GM23248 (cell line): ENCODE results near the gene KIAA1210. TPM values are rescaled to one million over a fixed set of nuclear protein-coding genes. Genes with fewer than 3 reads are reported as not detected.

Experiments
- DNase-seq: peaks from one replicate; pipeline ENCODE4 v3.0.0-alpha.2; 2015
- H2AFZ ChIP-seq: fragments of 200-600 bp; sonication (generic); 2 replicates; pipeline ENCODE4 v1.6.1; 2016; ENCODE audit warnings: antibody characterized with exemption
- H3F3A ChIP-seq: fragments of 200-600 bp; sonication (generic); 2 replicates; pipeline ENCODE4 v1.6.1; 2016; ENCODE audit warnings: mild to moderate bottlenecking, antibody characterized with exemption, mixed run types; ENCODE audit not compliant: insufficient read depth
- H3K27ac ChIP-seq: fragments of 200-600 bp; sonication (generic); 2 replicates; pipeline ENCODE4 v1.5.1; 2016; ENCODE audit warnings: mild to moderate bottlenecking
- H3K27me3 ChIP-seq: fragments of 200-600 bp; sonication (generic); replicated peaks from 2 replicates; pipeline ENCODE4 v1.6.1; 2016; ENCODE audit warnings: mild to moderate bottlenecking; ENCODE audit not compliant: insufficient read depth
- H3K36me3 ChIP-seq: fragments of 200-600 bp; sonication (generic); 2 replicates; pipeline ENCODE4 v1.6.1; 2016; ENCODE audit warnings: low read depth, mild to moderate bottlenecking
- H3K4me1 ChIP-seq: fragments of 200-600 bp; sonication (generic); 2 replicates; pipeline ENCODE4 v1.6.1; 2016; ENCODE audit warnings: mild to moderate bottlenecking; ENCODE audit not compliant: insufficient read depth
- H3K4me2 ChIP-seq: fragments of 200-600 bp; sonication (generic); one replicate; pipeline ENCODE4 v1.6.1; 2016; ENCODE audit warnings: mild to moderate bottlenecking; ENCODE audit not compliant: unreplicated experiment
- H3K4me3 ChIP-seq: fragments of 200-600 bp; sonication (generic); 2 replicates; pipeline ENCODE4 v1.5.1; 2016; ENCODE audit warnings: mild to moderate bottlenecking
- H3K79me2 ChIP-seq: fragments of 200-600 bp; sonication (generic); 2 replicates; pipeline ENCODE4 v1.6.1; 2016; ENCODE audit warnings: mild to moderate bottlenecking; ENCODE audit not compliant: insufficient read depth
- H3K9ac ChIP-seq: fragments of 200-600 bp; sonication (generic); 2 replicates; pipeline ENCODE4 v1.6.1; 2016; ENCODE audit warnings: mild to moderate bottlenecking
- H3K9me2 ChIP-seq: fragments of 200-600 bp; sonication (generic); 2 replicates; pipeline ENCODE4 v1.6.1; 2016; ENCODE audit warnings: mixed run types, mild to moderate bottlenecking, moderate library complexity; ENCODE audit not compliant: insufficient read depth
- H3K9me3 ChIP-seq: fragments of 200-600 bp; sonication (generic); one replicate; pipeline ENCODE4 v1.6.1; 2017; ENCODE audit warnings: low read depth
- H4K20me1 ChIP-seq: fragments of 200-600 bp; sonication (generic); 2 replicates; pipeline ENCODE4 v1.6.0; 2016; ENCODE audit not compliant: insufficient read depth
- EZH2 ChIP-seq: fragments of 200-600 bp; sonication (generic); IDR thresholded peaks from 2 replicates; pipeline ENCODE4 v1.6.1; 2018; ENCODE audit warnings: antibody characterized with exemption, mild to moderate bottlenecking; ENCODE audit not compliant: insufficient read depth, poor library complexity, severe bottlenecking
- EZH2phosphoT487 ChIP-seq: fragments of 200-600 bp; sonication (generic); IDR thresholded peaks from 2 replicates; pipeline ENCODE4 v1.6.1; 2018; ENCODE audit warnings: antibody characterized with exemption, moderate library complexity, mild to moderate bottlenecking, low read depth; ENCODE audit not compliant: insufficient read depth
- WGBS, 2 experiments: methylation state at CpG; one replicate each; pipeline ENCODE4 v1.1.6; 2015 to 2017; ENCODE audit warnings: low lambda C conversion rate in 2 of 2, low coverage in 1 of 2; ENCODE audit errors: missing lambda C conversion rate in 2 of 2; 5-methylcytosine and 5-hydroxymethylcytosine counted together
- in situ Hi-C: fragments of 300-500 bp; cut with MboI; formaldehyde crosslinking; loops from 2 replicates; pipeline ENCODE4 v1.15.0; 2020
- polyA plus RNA-seq: library from polyadenylated mRNA; unstranded; fragments of >200 nt; fragmentation: Nextera tagmentation; extraction: Ambion mirVana; gene quantifications from 2 replicates; pipeline ENCODE4 v1.2.1, GENCODE V29; 2016
- total RNA-seq: library from RNA; depleted of rRNA; stranded (reverse); fragments of >200 nt; shearing (Covaris generic); gene quantifications from 2 replicates; pipeline ENCODE4 v1.2.3, GENCODE V29; 2014

The KIAA1210 gene
- total and polyA plus RNA-seq, 2 experiments from 2014 or later, result not detected

DNA sequence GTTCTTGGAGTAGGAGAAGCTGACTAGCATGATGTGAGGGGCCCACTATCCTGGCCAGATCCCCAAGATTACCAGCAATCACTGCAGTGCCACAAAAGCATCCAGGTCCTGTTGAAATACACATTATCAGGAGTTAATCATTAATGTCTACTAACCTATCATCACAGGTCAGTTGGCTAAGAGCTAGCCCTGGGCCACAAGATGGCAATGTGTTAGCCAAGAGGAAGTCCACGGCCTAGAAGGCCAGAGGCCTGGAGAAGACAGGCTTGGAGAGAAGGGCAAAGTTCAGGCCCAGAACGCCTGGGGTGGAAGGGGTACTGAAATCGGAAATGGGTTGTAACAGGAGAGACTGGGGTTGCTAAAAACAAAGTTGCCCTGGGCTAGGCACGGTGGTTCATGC lies 19.9 kb upstream of the KIAA1210 start:
- TF ChIP-seq EZH2phosphoT487 (no peak), EZH2 (no peak)
- Histone ChIP-seq H3K9me3 (no peaks in the 10 kb centered on the region), H3F3A (no peaks in the 10 kb centered on the region), H3K9ac (no peak overlapping the region), H3K36me3 (no peaks in the 10 kb centered on the region), H3K9me2 (no peaks in the 10 kb centered on the region), H3K4me1 (no peaks in the 10 kb centered on the region), H3K27me3 (no peaks in the 10 kb centered on the region), H3K4me3 (no peak overlapping the region), H3K79me2 (no peaks in the 10 kb centered on the region), H2AFZ (no peak overlapping the region), H3K27ac (no peak overlapping the region), H3K4me2 (no peak overlapping the region), H4K20me1 (no peaks in the 10 kb centered on the region)
- in situ Hi-C loops, result no loop called here
- DNase-seq, result no peak
- 89 to 96% methylated on average over 4 of the region's 4 CpGs for WGBS, 2 experiments

DNA sequence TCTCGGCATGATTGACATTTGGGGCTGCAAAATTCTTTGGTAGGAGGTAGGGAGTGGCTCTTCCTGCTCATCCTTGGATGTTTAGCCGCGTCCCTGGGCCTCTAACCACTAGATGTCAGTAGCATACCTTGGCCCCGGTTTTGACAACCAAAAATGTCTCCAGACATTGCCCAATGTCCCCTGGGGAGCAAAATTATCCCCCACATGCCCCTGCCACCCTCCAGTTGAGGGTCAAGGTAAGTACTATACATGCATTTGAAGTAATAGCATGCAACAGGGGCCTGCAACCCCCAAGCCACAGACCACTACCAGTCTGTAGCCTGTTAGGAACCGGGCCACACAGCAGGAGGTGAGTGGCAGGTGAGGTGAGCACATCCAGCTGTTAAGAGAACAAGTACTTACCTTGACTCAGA lies 17.6 kb upstream of the KIAA1210 start:
- 21 to 28% methylated on average over 4 to 5 of the region's 5 CpGs for WGBS, 2 experiments
- no peak overlapping the region for H3K9ac ChIP-seq
- H3K9me2 ChIP-seq, result no peaks in the 10 kb centered on the region
- peak; percentile 58 for DNase-seq
- H3K36me3 ChIP-seq, result no peaks in the 10 kb centered on the region
- H3K27ac ChIP-seq, result no peak overlapping the region
- no peaks in the 10 kb centered on the region for H3K27me3 ChIP-seq
- H3K9me3 ChIP-seq, result no peaks in the 10 kb centered on the region
- TF ChIP-seq EZH2 (no peak), EZH2phosphoT487 (no peak)
- no peak overlapping the region for H3K4me3 ChIP-seq
- no peaks in the 10 kb centered on the region for H3K79me2 ChIP-seq
- no peak overlapping the region for H2AFZ ChIP-seq
- no peaks in the 10 kb centered on the region for H3F3A ChIP-seq
- in situ Hi-C loops, result no loop called here
- H3K4me1 ChIP-seq, result no peaks in the 10 kb centered on the region
- H3K4me2 ChIP-seq, result no peak overlapping the region
- no peaks in the 10 kb centered on the region for H4K20me1 ChIP-seq

DNA sequence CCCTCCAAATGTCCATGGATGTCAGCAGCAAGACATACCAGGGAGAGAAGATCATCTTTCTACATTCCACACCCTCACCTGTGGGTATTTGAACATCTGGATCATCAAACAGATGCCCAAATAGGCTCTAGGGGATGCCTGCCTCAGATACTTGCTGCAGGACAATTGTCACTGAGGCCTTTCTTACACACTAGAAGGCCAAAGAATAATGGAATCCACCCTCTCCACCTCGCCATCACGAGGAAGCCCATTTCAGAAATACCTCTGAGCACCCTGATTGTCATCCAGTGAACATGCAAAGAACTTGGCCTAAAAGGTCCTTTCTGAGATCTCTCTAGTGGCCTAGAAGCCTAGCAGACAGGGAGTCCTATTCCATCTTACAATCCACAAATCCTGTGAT lies 6.9 kb upstream of the KIAA1210 start:
- Histone ChIP-seq H3K79me2 (no peaks in the 10 kb centered on the region), H3K27ac (no peak overlapping the region), H3F3A (no peaks in the 10 kb centered on the region), H3K4me1 (no peaks in the 10 kb centered on the region), H3K4me3 (no peak overlapping the region), H3K36me3 (no peaks in the 10 kb centered on the region), H3K27me3 (no peaks in the 10 kb centered on the region), H2AFZ (no peak overlapping the region), H4K20me1 (no peaks in the 10 kb centered on the region), H3K9ac (no peak overlapping the region), H3K9me2 (no peaks in the 10 kb centered on the region), H3K4me2 (no peak overlapping the region), H3K9me3 (no peaks in the 10 kb centered on the region)
- in situ Hi-C loops, result no loop called here
- DNase-seq, result no peak
- no peak for TF ChIP-seq EZH2
- TF ChIP-seq EZH2phosphoT487, result no peak
- 28 to 57% methylated on average over 2 of the region's 2 CpGs for WGBS, 2 experiments

DNA sequence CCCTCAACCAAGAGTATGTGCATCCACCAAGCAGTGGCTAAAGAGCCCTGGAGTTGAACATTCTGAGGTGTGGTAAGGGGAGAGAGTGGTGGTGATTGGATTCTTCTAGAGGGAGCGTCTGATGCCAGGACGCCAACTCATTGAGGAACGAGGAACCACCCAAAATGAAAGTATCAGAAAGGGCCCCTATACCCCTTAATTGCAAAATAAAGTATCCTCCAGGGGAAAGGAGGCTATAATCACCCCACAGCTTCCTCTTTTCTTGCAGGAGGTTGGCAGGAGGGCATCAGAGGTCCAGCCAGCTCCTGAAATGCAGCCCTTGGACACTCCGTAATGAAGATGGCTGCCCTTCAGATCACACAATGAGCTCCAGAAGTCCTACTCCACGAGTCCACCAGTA lies 5.3 kb upstream of the KIAA1210 start:
- TF ChIP-seq EZH2phosphoT487, result no peak
- no peak for TF ChIP-seq EZH2
- Histone ChIP-seq H3K4me2 (no peak overlapping the region), H3K27ac (no peak overlapping the region), H3K9me3 (no peaks in the 10 kb centered on the region), H3K9me2 (no peaks in the 10 kb centered on the region), H3K4me3 (no peak overlapping the region), H4K20me1 (no peaks in the 10 kb centered on the region), H3K27me3 (no peaks in the 10 kb centered on the region), H3K79me2 (no peaks in the 10 kb centered on the region), H2AFZ (no peak overlapping the region), H3K36me3 (no peaks in the 10 kb centered on the region), H3K4me1 (no peaks in the 10 kb centered on the region), H3K9ac (no peak overlapping the region), H3F3A (no peaks in the 10 kb centered on the region)
- WGBS, 2 experiments, result 62 to 100% methylated on average over 2 to 5 of the region's 5 CpGs
- no peak for DNase-seq
- in situ Hi-C loops, result no loop called here

GRCh38 chrX:119132316-119132715 lies 4.7 kb upstream of the KIAA1210 start:
- in situ Hi-C loops, result no loop called here
- H3K36me3 ChIP-seq, result no peaks in the 10 kb centered on the region

More at GRCh38 chrX:119132316-119132715, 4.7 kb upstream of the KIAA1210 start:
- Histone ChIP-seq H3F3A (no peaks in the 10 kb centered on the region), H3K27me3 (no peaks in the 10 kb centered on the region), H4K20me1 (no peaks in the 10 kb centered on the region), H3K4me2 (no peak overlapping the region), H3K9ac (no peak overlapping the region), H3K4me3 (no peak overlapping the region), H2AFZ (no peak overlapping the region), H3K27ac (no peak overlapping the region), H3K4me1 (no peaks in the 10 kb centered on the region), H3K9me2 (no peaks in the 10 kb centered on the region), H3K9me3 (no peaks in the 10 kb centered on the region), H3K79me2 (no peaks in the 10 kb centered on the region)
- DNase-seq, result no peak
- TF ChIP-seq EZH2, result no peak
- TF ChIP-seq EZH2phosphoT487, result no peak
- WGBS, 2 experiments, result 0 to 15% methylated on average over 2 of the region's 2 CpGs
